ENCODE measurements around the gene IPO9. TPM values are rescaled to one million over a fixed set of nuclear protein-coding genes. Genes with fewer than 3 reads are reported as not detected.
A peak's percentile ranks its signal among the peaks of the same experiment; 100 is the strongest.
"Not testable (repeated sequence)": the region's sequence is repeated elsewhere in the genome, so short reads cannot be mapped to it uniquely, and the experiment has no call there.

IPO9 gene
- polyA plus RNA-seq, 4 donors = 7.0 to 26.0 (median 12.3) TPM

DNA sequence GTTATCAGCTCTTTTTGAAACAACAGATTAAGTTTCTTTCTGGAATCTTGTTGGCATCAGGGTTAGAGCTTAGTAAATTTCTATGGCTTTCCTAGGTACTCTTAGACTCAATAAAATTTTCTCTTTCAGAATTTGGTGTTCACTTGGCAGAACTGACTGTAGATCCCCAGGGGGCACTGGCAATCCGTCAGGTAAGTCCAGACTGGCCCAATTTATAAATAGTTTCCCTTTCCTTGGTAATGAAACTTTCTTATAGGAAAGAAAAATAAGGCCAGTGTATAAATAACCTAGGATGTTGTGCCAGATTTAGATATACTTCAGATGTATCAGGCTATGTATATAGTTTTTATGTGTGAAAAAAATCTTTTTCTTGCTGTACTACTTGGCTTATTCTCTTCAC, 18.2 kb downstream of the IPO9 start:
- no peak overlapping the region for H3K4me3 ChIP-seq (ENCODE audit: low read depth in 1 of 3, low read length in 3 of 3)

DNA sequence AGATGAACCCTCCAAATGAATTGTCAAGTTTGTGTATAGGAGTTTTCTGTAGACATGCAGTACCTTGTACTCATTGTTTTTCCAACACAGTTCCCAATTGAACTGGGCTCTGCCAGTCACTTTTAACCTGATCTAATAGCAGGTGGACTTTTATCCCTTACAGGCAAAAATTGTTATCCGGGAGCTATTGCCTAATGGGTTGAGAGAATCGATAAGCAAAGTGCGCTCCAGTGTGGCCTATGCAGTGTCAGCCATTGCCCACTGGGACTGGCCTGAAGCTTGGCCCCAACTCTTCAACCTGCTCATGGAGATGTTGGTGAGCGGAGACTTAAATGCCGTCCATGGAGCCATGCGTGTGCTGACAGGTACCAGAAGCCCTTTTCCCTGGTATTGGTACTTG, 19.3 kb downstream of the IPO9 start:
- DNase-seq (peak in 1 of 2 donors; percentile 13), FAIRE-seq (no peak)
- WGBS, 3 donors = 85 to 94% (median 85%) methylated on average over 6 of the region's 6 CpGs
- no peak overlapping the region for H3K4me3 ChIP-seq (ENCODE audit: low read depth in 1 of 3, low read length in 3 of 3)
- no peaks in the 10 kb centered on the region for H3K4me1 ChIP-seq (ENCODE audit: control insufficient read depth in 3 of 3, insufficient read depth in 2 of 3, low read depth in 1 of 3, low read length in 2 of 3)
- peaks cover 4 to 12% (median 11%) of the 10 kb centered on the region in 3 donors for H3K36me3 ChIP-seq (ENCODE audit: control insufficient read depth in 3 of 3, insufficient read depth in 2 of 3, low read depth in 1 of 3, low read length in 3 of 3)
- H3K9me3 ChIP-seq (ENCODE audit: control insufficient read depth in 2 of 2, insufficient read depth in 1 of 2, low read depth in 1 of 2, low read length in 1 of 2) = no peaks in the 10 kb centered on the region
- H3K27me3 ChIP-seq (ENCODE audit: control insufficient read depth in 3 of 3, insufficient read depth in 3 of 3, low read length in 3 of 3) = no peaks in the 10 kb centered on the region
- H3K27ac ChIP-seq (ENCODE audit: low read depth in 1 of 3, low read length in 2 of 3) = no peak overlapping the region

More for the DNA sequence above, 18.2 kb downstream of the IPO9 start:
- H3K9me3 ChIP-seq (ENCODE audit: control insufficient read depth in 2 of 2, insufficient read depth in 1 of 2, low read depth in 1 of 2, low read length in 1 of 2) = no peaks in the 10 kb centered on the region
- peaks cover 4 to 10% (median 7%) of the 10 kb centered on the region in 3 donors for H3K36me3 ChIP-seq (ENCODE audit: control insufficient read depth in 3 of 3, insufficient read depth in 2 of 3, low read depth in 1 of 3, low read length in 3 of 3)
- DNase-seq (no peak), FAIRE-seq (no peak)
- H3K4me1 ChIP-seq (ENCODE audit: control insufficient read depth in 3 of 3, insufficient read depth in 2 of 3, low read depth in 1 of 3, low read length in 2 of 3) = no peaks in the 10 kb centered on the region
- H3K27me3 ChIP-seq (ENCODE audit: control insufficient read depth in 3 of 3, insufficient read depth in 3 of 3, low read length in 3 of 3) = no peaks in the 10 kb centered on the region
- no peak overlapping the region for H3K27ac ChIP-seq (ENCODE audit: low read depth in 1 of 3, low read length in 2 of 3)
- WGBS, 3 donors = 81 to 93% (median 90%) methylated on average over 1 of the region's 1 CpG

DNA sequence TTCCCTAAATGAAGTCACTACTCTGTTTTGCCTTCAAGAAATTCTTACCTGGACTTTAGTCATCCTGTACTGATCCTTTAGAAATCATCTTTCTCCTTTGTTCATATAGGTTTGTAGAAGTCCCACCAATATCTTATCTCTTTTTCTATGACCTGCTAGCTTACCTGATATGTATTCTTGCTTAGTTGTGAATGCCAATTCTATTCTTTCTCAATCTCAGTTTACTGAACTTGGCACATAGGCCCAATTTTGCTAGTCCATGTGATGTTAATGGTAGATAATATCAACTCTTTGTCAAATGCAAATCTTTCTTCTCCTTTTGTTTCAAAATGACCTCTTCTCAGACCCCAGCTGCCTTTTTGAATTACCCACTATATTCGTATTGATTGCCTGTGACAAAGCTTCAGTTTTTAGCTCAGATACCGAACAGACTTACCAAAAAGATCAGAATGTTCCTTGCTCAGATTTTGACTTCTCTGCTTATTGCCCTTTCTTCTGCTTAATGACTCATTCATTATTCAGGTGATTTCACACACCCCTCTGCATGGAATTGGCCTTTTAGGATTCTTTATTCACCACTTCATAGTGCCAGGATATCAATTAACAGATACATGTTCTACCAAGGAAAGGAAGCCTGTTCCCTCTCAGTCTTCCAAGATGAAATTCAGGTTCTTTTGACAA, 20.6 kb downstream of the IPO9 start:
- no peaks in the 10 kb centered on the region for H3K9me3 ChIP-seq (ENCODE audit: control insufficient read depth in 2 of 2, insufficient read depth in 1 of 2, low read depth in 1 of 2, low read length in 1 of 2)
- no peak for FAIRE-seq
- no peak for DNase-seq
- H3K36me3 ChIP-seq (ENCODE audit: control insufficient read depth in 3 of 3, insufficient read depth in 2 of 3, low read depth in 1 of 3, low read length in 3 of 3) = peaks cover 7 to 20% (median 11%) of the 10 kb centered on the region in 3 donors
- no peak overlapping the region for H3K27ac ChIP-seq (ENCODE audit: low read depth in 1 of 3, low read length in 2 of 3)
- H3K4me1 ChIP-seq (ENCODE audit: control insufficient read depth in 3 of 3, insufficient read depth in 2 of 3, low read depth in 1 of 3, low read length in 2 of 3) = no peaks in the 10 kb centered on the region
- no peak overlapping the region for H3K4me3 ChIP-seq (ENCODE audit: low read depth in 1 of 3, low read length in 3 of 3)
- 88 to 97% (median 94%) methylated on average over 2 of the region's 2 CpGs for WGBS, 3 donors
- H3K27me3 ChIP-seq (ENCODE audit: control insufficient read depth in 3 of 3, insufficient read depth in 3 of 3, low read length in 3 of 3) = no peaks in the 10 kb centered on the region

DNA sequence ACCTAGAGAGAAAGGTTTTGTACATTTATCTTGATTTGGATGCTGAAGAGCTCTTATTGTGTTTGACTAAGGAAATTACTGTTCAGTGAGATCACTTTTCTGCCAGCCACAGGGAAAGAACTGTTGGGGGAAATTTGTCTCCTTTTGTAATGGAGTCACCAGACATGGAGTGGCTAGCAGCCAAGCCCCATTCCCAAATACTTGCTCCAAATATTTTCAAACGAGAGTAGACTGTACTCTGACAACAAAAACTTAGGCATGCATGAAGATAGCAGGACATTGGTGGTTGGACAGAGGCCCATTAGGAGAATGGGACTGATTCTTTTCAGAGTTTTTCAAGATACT, 21.1 kb downstream of the IPO9 start:
- 40 to 67% (median 62%) methylated on average over 1 of the region's 1 CpG for WGBS, 3 donors
- no peaks in the 10 kb centered on the region for H3K9me3 ChIP-seq (ENCODE audit: control insufficient read depth in 2 of 2, insufficient read depth in 1 of 2, low read depth in 1 of 2, low read length in 1 of 2)
- no peaks in the 10 kb centered on the region for H3K4me1 ChIP-seq (ENCODE audit: control insufficient read depth in 3 of 3, insufficient read depth in 2 of 3, low read depth in 1 of 3, low read length in 2 of 3)
- no peak overlapping the region for H3K27ac ChIP-seq (ENCODE audit: low read depth in 1 of 3, low read length in 2 of 3)
- H3K36me3 ChIP-seq (ENCODE audit: control insufficient read depth in 3 of 3, insufficient read depth in 2 of 3, low read depth in 1 of 3, low read length in 3 of 3) = peaks cover 10 to 20% (median 11%) of the 10 kb centered on the region in 3 donors
- no peak for FAIRE-seq
- H3K4me3 ChIP-seq (ENCODE audit: low read depth in 1 of 3, low read length in 3 of 3) = no peak overlapping the region
- DNase-seq = peak in 1 of 2 donors; percentile 7
- no peaks in the 10 kb centered on the region for H3K27me3 ChIP-seq (ENCODE audit: control insufficient read depth in 3 of 3, insufficient read depth in 3 of 3, low read length in 3 of 3)

DNA sequence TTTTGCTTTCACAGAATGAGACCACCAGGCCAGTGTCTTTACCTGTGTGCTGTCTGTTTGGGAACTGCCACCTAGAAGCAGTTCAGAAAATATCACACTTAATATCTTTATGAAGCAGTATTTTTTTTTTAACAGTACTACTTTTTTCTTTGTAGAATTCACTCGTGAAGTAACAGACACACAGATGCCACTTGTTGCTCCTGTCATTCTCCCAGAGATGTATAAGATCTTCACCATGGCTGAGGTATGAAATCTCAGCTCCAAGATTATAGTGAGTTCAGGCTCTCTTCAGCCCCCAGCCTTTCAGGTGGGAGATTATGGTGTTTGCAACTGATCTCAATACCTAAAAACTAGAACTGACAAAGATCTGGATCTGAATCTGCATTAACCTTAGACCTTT, 23.0 kb downstream of the IPO9 start:
- H3K27me3 ChIP-seq (ENCODE audit: control insufficient read depth in 3 of 3, insufficient read depth in 3 of 3, low read length in 3 of 3) = no peaks in the 10 kb centered on the region
- no peak overlapping the region for H3K27ac ChIP-seq (ENCODE audit: low read depth in 1 of 3, low read length in 2 of 3)
- DNase-seq (no peak), FAIRE-seq (no peak)
- no peaks in the 10 kb centered on the region for H3K4me1 ChIP-seq (ENCODE audit: control insufficient read depth in 3 of 3, insufficient read depth in 2 of 3, low read depth in 1 of 3, low read length in 2 of 3)
- 82 to 98% (median 91%) methylated on average over 1 of the region's 1 CpG for WGBS, 3 donors
- H3K4me3 ChIP-seq (ENCODE audit: low read depth in 1 of 3, low read length in 3 of 3) = no peak overlapping the region
- peaks cover 10 to 24% (median 17%) of the 10 kb centered on the region in 3 donors for H3K36me3 ChIP-seq (ENCODE audit: control insufficient read depth in 3 of 3, insufficient read depth in 2 of 3, low read depth in 1 of 3, low read length in 3 of 3)
- H3K9me3 ChIP-seq (ENCODE audit: control insufficient read depth in 2 of 2, insufficient read depth in 1 of 2, low read depth in 1 of 2, low read length in 1 of 2) = no peaks in the 10 kb centered on the region

DNA sequence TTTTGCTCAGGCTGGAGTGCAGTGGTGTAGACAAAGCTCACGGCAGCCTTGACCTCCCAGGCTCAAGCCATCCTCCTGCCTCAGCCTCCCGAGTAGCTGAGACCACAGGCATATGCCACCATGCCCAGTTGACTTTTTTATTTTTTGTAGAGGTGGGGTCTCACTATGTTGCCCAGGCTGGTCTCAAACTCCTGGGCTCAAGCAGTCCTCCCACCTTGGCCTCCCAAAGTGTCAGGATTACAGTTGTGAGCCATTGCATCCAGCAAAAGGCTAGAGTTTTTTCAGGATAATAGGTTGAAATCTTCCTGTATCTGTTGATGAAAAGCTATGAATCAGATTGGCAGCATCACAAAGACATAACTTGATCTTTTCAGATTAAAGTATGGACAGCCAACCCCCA, 27.8 kb downstream of the IPO9 start:
- not testable (repeated sequence) for FAIRE-seq; H3K4me3 ChIP-seq (ENCODE audit: low read depth in 1 of 3, low read length in 3 of 3); H3K27me3 ChIP-seq (ENCODE audit: control insufficient read depth in 3 of 3, insufficient read depth in 3 of 3, low read length in 3 of 3); H3K27ac ChIP-seq (ENCODE audit: low read depth in 1 of 3, low read length in 2 of 3); H3K4me1 ChIP-seq (ENCODE audit: control insufficient read depth in 3 of 3, insufficient read depth in 2 of 3, low read depth in 1 of 3, low read length in 2 of 3); H3K9me3 ChIP-seq (ENCODE audit: control insufficient read depth in 2 of 2, insufficient read depth in 1 of 2, low read depth in 1 of 2, low read length in 1 of 2); DNase-seq
- 99 to 100% (median 100%) methylated on average over 2 of the region's 2 CpGs for WGBS, 3 donors
- peaks cover 16 to 36% (median 17%) of the 10 kb centered on the region in 3 donors for H3K36me3 ChIP-seq (ENCODE audit: control insufficient read depth in 3 of 3, insufficient read depth in 2 of 3, low read depth in 1 of 3, low read length in 3 of 3)

DNA sequence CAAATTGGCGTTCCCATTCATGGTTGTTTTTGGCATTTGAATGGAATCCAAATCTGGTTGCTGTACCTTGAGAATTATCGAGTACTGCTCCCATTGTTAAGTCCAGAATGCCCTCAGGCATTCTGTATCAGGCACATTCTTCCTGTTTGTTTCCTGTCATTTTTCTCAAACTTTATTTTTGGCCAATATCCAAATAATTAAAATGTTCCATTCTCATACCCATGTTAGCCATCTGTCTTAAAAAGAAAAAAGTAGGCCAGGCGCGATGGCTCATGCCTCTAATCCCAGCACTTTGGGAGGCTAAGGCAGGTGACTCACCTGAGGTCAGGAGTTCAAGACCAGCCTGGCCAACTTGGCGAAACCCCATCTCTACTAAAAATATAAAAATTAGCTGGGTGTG, 30.5 kb downstream of the IPO9 start:
- FAIRE-seq = no peak
- Histone ChIP-seq H3K27me3 (ENCODE audit: control insufficient read depth in 3 of 3, insufficient read depth in 3 of 3, low read length in 3 of 3) (no peaks in the 10 kb centered on the region), H3K27ac (ENCODE audit: low read depth in 1 of 3, low read length in 2 of 3) (no peak overlapping the region), H3K4me3 (ENCODE audit: low read depth in 1 of 3, low read length in 3 of 3) (no peak overlapping the region), H3K9me3 (ENCODE audit: control insufficient read depth in 2 of 2, insufficient read depth in 1 of 2, low read depth in 1 of 2, low read length in 1 of 2) (no peaks in the 10 kb centered on the region), H3K36me3 (ENCODE audit: control insufficient read depth in 3 of 3, insufficient read depth in 2 of 3, low read depth in 1 of 3, low read length in 3 of 3) (peaks cover 14 to 37% (median 16%) of the 10 kb centered on the region in 3 donors), H3K4me1 (ENCODE audit: control insufficient read depth in 3 of 3, insufficient read depth in 2 of 3, low read depth in 1 of 3, low read length in 2 of 3) (no peaks in the 10 kb centered on the region)
- no peak for DNase-seq
- WGBS, 3 donors = 87 to 97% (median 89%) methylated on average over 5 of the region's 5 CpGs

DNA sequence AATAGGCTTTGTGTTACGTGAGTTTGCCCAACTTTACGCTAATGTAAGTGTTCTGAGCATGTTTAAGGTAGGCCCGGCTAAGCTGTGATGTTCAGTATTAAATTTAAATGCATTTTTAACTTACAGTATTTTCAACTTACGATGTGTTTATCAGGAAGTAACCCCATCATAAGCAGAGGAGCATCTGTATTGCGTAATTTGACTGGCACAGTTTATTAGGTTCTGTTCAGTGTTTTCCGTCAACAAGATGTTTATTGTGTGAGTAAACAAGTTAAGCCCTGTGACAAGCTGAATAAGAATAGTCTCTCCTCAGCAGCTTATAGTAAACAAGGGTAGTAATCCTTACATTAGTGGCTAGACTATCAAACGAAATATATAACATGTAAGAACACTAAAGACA, 32.5 kb downstream of the IPO9 start:
- FAIRE-seq (no peak), DNase-seq (no peak)
- H3K4me3 ChIP-seq (ENCODE audit: low read depth in 1 of 3, low read length in 3 of 3) = no peak overlapping the region
- 85 to 95% (median 93%) methylated on average over 7 of the region's 7 CpGs for WGBS, 3 donors
- no peaks in the 10 kb centered on the region for H3K9me3 ChIP-seq (ENCODE audit: control insufficient read depth in 2 of 2, insufficient read depth in 1 of 2, low read depth in 1 of 2, low read length in 1 of 2)
- peaks cover 11 to 39% (median 14%) of the 10 kb centered on the region in 3 donors for H3K36me3 ChIP-seq (ENCODE audit: control insufficient read depth in 3 of 3, insufficient read depth in 2 of 3, low read depth in 1 of 3, low read length in 3 of 3)
- no peak overlapping the region for H3K27ac ChIP-seq (ENCODE audit: low read depth in 1 of 3, low read length in 2 of 3)
- no peaks in the 10 kb centered on the region for H3K27me3 ChIP-seq (ENCODE audit: control insufficient read depth in 3 of 3, insufficient read depth in 3 of 3, low read length in 3 of 3)
- no peaks in the 10 kb centered on the region for H3K4me1 ChIP-seq (ENCODE audit: control insufficient read depth in 3 of 3, insufficient read depth in 2 of 3, low read depth in 1 of 3, low read length in 2 of 3)

DNA sequence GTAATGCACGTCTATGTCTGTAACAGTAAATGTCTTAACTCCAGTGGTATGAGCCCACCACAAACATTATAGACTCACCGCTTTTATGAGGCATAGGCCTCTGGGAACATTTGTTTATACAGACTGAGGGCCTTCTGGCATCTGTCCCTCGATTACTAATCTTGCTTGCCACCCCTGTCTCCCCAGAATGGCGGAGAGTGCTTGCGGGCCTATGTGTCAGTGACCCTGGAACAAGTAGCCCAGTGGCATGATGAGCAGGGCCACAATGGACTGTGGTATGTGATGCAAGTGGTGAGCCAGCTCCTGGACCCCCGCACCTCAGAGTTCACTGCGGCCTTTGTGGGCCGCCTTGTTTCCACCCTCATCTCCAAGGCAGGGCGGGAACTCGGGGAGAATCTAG, 41.4 kb downstream of the IPO9 start:
- Histone ChIP-seq H3K4me3 (ENCODE audit: low read depth in 1 of 3, low read length in 3 of 3) (no peak overlapping the region), H3K27me3 (ENCODE audit: control insufficient read depth in 3 of 3, insufficient read depth in 3 of 3, low read length in 3 of 3) (no peaks in the 10 kb centered on the region), H3K9me3 (ENCODE audit: control insufficient read depth in 2 of 2, insufficient read depth in 1 of 2, low read depth in 1 of 2, low read length in 1 of 2) (no peaks in the 10 kb centered on the region), H3K27ac (ENCODE audit: low read depth in 1 of 3, low read length in 2 of 3) (no peak overlapping the region), H3K36me3 (ENCODE audit: control insufficient read depth in 3 of 3, insufficient read depth in 2 of 3, low read depth in 1 of 3, low read length in 3 of 3) (peaks cover 17 to 63% (median 33%) of the 10 kb centered on the region in 3 donors), H3K4me1 (ENCODE audit: control insufficient read depth in 3 of 3, insufficient read depth in 2 of 3, low read depth in 1 of 3, low read length in 2 of 3) (no peaks in the 10 kb centered on the region)
- no peak for FAIRE-seq
- 92 to 96% (median 95%) methylated on average over 10 of the region's 10 CpGs for WGBS, 3 donors
- DNase-seq = no peak

Data from small intestine (tissue), 7 donors.